HepG2 (cell line): ENCODE results near the gene COL2A1. TPM values are rescaled to one million over a fixed set of nuclear protein-coding genes. Genes with fewer than 3 reads are reported as not detected.

Source experiments
- EP300 ChIP-seq, 3 experiments: sonication (generic) in 1 of 3; formaldehyde crosslinking in 1 of 3; IDR thresholded peaks; 2 replicates each; pipeline versions ENCODE4 v1.5.1 to v1.6.1; 2011 to 2020; ENCODE audit warnings: low read depth in 2 of 3, low read length in 2 of 3, borderline replicate concordance in 1 of 3, improper control_type of control experiment in 1 of 3, mild to moderate bottlenecking in 1 of 3, missing genetic modification reagents in 1 of 3, moderate library complexity in 1 of 3
- RXRA ChIP-seq: sonication (generic); formaldehyde crosslinking; IDR thresholded peaks from 2 replicates; pipeline ENCODE4 v1.5.1; 2020; ENCODE audit warnings: missing genetic modification reagents
- SRSF9 ChIP-seq: fragments of 200-400 bp; formaldehyde crosslinking; IDR thresholded peaks from 2 replicates; pipeline ENCODE4 v1.6.1; 2018; ENCODE audit warnings: borderline replicate concordance, mild to moderate bottlenecking, low read depth, low read length; ENCODE audit not compliant: insufficient read depth, poor library complexity, severe bottlenecking
- STAT6 ChIP-seq: sonication (generic); formaldehyde crosslinking; IDR thresholded peaks from 2 replicates; pipeline ENCODE4 v1.4.0; 2020; ENCODE audit warnings: missing genetic modification reagents, mild to moderate bottlenecking, borderline replicate concordance
- TCF7 ChIP-seq: sonication (generic); IDR thresholded peaks from 2 replicates; pipeline ENCODE4 v1.6.1; 2016; ENCODE audit warnings: antibody characterized with exemption, low read depth
- ZNF160 ChIP-seq: sonication (generic); formaldehyde crosslinking; IDR thresholded peaks from 2 replicates; pipeline ENCODE4 v1.8.0; 2022; ENCODE audit warnings: mild to moderate bottlenecking, inconsistent platforms, missing genetic modification reagents
- ZNF230 ChIP-seq: sonication (generic); formaldehyde crosslinking; IDR thresholded peaks from 2 replicates; pipeline ENCODE4 v1.4.0; 2020; ENCODE audit warnings: mild to moderate bottlenecking, missing genetic modification reagents
- ZNF34 ChIP-seq: sonication (generic); formaldehyde crosslinking; IDR thresholded peaks from 2 replicates; pipeline ENCODE4 v1.4.0; 2020; ENCODE audit warnings: mild to moderate bottlenecking, missing genetic modification reagents, borderline replicate concordance
- ZNF570 ChIP-seq: sonication (generic); formaldehyde crosslinking; IDR thresholded peaks from 2 replicates; pipeline ENCODE4 v1.4.0; 2020; ENCODE audit warnings: mild to moderate bottlenecking, missing genetic modification reagents, borderline replicate concordance
- ZNF639 ChIP-seq: conservative IDR thresholded peaks from 2 replicates; pipeline ENCODE4 v1.6.1; 2018; ENCODE audit warnings: missing genetic modification reagents
- ZNF646 ChIP-seq: sonication (generic); formaldehyde crosslinking; IDR thresholded peaks from 2 replicates; pipeline ENCODE4 v1.9.0; 2021; ENCODE audit warnings: mild to moderate bottlenecking, missing genetic modification reagents
- polyA plus RNA-seq, 8 experiments: library from polyadenylated mRNA; depleted of rRNA in 3 of 8; stranded (reverse) in 7 of 8; unstranded in 1 of 8; fragments of >200 nt; fragmentation: Illumina TruSeq in 4 of 8; extraction: Trizol in 4 of 8; gene quantifications; 2 replicates each; pipeline versions ENCODE4 v1.2.1 to v1.2.3, GENCODE V29; 2011 to 2016; ENCODE audit warnings: low read depth in 4 of 8, missing spikeins in 1 of 8, mixed read lengths in 1 of 8; ENCODE audit not compliant: insufficient read depth in 1 of 8
- total RNA-seq, 5 experiments: library from RNA; depleted of rRNA; stranded (reverse); fragments of >200 nt; fragmentation: Illumina TruSeq; extraction: Trizol; gene quantifications; 2 replicates each; pipeline ENCODE4 v1.2.3, GENCODE V29; 2016; ENCODE audit warnings: low read depth in 1 of 5
- TF ChIP-seq, protein P1 (sequence below): sonication (generic); formaldehyde crosslinking; IDR thresholded peaks from 2 replicates; pipeline ENCODE4 v1.5.0; 2020; ENCODE audit warnings: mild to moderate bottlenecking, missing genetic modification reagents, borderline replicate concordance

The COL2A1 gene
- total and polyA plus RNA-seq, 2 of the 13 experiments (the other 11 are each of a cell fraction or from before 2014, with no cell fraction given), result 7.4 to 38.3 TPM

DNA sequence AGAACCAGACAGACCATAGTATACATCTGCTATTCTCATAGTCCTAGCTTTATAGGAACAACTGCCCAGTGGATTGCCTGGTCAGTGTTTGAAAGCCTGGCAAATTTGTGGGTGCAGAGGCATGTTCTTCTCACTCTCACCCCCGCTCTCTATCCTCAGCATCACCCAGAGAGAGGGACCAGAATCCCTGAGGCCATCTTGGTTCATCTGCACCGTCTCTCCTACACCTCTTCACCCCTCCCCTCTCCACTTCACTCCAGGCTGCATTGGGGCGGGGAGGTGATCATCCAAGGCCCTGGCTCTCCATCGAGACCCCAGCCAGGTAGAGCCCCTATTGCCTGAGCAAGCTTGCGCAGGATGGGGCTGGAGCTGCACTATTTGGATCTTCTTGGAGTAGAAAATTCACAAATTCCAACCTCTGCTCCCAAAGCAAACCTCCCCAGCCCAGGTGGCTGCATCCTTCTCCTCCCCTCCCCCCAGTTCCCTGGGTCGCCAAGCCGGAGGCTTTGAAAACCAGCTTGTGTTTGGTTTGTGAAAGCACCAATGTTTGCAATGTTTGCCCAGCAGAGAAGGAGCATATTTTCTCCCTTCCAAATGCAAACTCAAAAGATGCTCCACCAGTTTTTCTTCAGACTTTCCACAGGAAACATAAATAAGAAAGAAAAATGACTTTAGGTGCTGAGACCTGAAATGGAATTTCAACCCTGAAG, 18.6 kb upstream of the COL2A1 start (continued):
- TF ChIP-seq, protein P1, sequence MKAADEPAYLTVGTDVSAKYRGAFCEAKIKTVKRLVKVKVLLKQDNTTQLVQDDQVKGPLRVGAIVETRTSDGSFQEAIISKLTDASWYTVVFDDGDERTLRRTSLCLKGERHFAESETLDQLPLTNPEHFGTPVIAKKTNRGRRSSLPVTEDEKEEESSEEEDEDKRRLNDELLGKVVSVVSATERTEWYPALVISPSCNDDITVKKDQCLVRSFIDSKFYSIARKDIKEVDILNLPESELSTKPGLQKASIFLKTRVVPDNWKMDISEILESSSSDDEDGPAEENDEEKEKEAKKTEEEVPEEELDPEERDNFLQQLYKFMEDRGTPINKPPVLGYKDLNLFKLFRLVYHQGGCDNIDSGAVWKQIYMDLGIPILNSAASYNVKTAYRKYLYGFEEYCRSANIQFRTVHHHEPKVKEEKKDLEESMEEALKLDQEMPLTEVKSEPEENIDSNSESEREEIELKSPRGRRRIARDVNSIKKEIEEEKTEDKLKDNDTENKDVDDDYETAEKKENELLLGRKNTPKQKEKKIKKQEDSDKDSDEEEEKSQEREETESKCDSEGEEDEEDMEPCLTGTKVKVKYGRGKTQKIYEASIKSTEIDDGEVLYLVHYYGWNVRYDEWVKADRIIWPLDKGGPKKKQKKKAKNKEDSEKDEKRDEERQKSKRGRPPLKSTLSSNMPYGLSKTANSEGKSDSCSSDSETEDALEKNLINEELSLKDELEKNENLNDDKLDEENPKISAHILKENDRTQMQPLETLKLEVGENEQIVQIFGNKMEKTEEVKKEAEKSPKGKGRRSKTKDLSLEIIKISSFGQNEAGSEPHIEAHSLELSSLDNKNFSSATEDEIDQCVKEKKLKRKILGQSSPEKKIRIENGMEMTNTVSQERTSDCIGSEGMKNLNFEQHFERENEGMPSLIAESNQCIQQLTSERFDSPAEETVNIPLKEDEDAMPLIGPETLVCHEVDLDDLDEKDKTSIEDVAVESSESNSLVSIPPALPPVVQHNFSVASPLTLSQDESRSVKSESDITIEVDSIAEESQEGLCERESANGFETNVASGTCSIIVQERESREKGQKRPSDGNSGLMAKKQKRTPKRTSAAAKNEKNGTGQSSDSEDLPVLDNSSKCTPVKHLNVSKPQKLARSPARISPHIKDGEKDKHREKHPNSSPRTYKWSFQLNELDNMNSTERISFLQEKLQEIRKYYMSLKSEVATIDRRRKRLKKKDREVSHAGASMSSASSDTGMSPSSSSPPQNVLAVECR (CRISPR knock-in tag), result no peak
- peak; percentile 68; the same call in 1 of the 2 replicates for TF ChIP-seq TCF7
- no peak for TF ChIP-seq ZNF639 (CRISPR knock-in tag)
- no peak for TF ChIP-seq STAT6 (CRISPR knock-in tag)
- no peak for TF ChIP-seq ZNF160
- no peak for TF ChIP-seq SRSF9
- TF ChIP-seq ZNF34, result no peak
- no peak for TF ChIP-seq ZNF646 (CRISPR knock-in tag)
- TF ChIP-seq ZNF570 (CRISPR knock-in tag), result no peak
- no peak for TF ChIP-seq RXRA
- TF ChIP-seq EP300 (IDR thresholded peaks at IDR 0.05; ENCODE audit: low read depth in 2 of 2, low read length in 2 of 2), result peak in 1 of 2 experiments; percentile 54; a peak in 1 of 4 replicates
- no peak for TF ChIP-seq EP300 (CRISPR knock-in tag; IDR thresholded peaks at IDR 0.05; ENCODE audit: borderline replicate concordance)
- no peak for TF ChIP-seq ZNF230 (CRISPR knock-in tag)
